ENCODE data around the gene RERE. TPM values are rescaled to one million over a fixed set of nuclear protein-coding genes. Genes with fewer than 3 reads are reported as not detected.

Gene RERE
- total and polyA plus RNA-seq, 12 donors: 33.4 to 146 (median 72.7) TPM

- H3K27me3 ChIP-seq: no peaks in the 10 kb centered on the region
- intact Hi-C loops (cut with DNase I): no loop called here
- peak overlapping the region in 4 of 5 donors; percentile 25 to 75 (median 48) for H3K27ac ChIP-seq
- no peak for TF ChIP-seq POLR2A (IDR thresholded peaks at IDR 0.05)
- TF ChIP-seq, protein P1, sequence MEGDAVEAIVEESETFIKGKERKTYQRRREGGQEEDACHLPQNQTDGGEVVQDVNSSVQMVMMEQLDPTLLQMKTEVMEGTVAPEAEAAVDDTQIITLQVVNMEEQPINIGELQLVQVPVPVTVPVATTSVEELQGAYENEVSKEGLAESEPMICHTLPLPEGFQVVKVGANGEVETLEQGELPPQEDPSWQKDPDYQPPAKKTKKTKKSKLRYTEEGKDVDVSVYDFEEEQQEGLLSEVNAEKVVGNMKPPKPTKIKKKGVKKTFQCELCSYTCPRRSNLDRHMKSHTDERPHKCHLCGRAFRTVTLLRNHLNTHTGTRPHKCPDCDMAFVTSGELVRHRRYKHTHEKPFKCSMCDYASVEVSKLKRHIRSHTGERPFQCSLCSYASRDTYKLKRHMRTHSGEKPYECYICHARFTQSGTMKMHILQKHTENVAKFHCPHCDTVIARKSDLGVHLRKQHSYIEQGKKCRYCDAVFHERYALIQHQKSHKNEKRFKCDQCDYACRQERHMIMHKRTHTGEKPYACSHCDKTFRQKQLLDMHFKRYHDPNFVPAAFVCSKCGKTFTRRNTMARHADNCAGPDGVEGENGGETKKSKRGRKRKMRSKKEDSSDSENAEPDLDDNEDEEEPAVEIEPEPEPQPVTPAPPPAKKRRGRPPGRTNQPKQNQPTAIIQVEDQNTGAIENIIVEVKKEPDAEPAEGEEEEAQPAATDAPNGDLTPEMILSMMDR (IDR thresholded peaks at IDR 0.05): no peak
- DNase-seq: peak in 1 of 7 donors; percentile 7
- H3K9me3 ChIP-seq (replicated peaks in 1 of 3): no peaks in the 10 kb centered on the region
- WGBS, 4 donors: 62 to 77% (median 69%) methylated on average over 8 to 10 of the region's 10 CpGs
- H3K4me1 ChIP-seq (replicated peaks in 1 of 2): peaks cover 34 to 89% of the 10 kb centered on the region in 2 donors
- peaks cover 0 to 11% of the 10 kb centered on the region in 2 donors for H3K36me3 ChIP-seq (replicated peaks in 1 of 2)
- H3K4me3 ChIP-seq: no peak overlapping the region
Measured at GRCh38 chr1:8378981-8379470, 438.4 kb downstream of the RERE start.

DNA sequence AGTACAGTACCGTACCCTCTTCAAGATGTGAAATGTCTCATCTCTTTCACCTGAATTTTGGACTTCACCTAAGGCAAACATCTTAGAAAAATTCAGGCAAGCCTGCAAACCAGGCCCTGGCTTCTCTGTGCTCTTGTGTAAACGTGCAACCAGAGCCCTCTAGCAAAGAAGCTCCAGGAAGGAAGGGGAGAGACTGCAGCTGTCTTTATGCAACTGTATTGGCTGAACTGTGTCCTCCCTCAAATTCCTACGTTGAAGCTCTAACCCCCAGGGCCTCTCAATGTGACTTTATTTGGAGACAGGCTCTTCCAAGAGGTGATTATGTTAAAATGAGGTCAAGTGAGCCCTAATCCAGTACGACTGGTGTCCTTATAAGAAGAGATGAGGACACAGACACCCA is 439.3 kb downstream of the RERE start:
- H3K27me3 ChIP-seq: no peaks in the 10 kb centered on the region
- WGBS, 4 donors: 40 to 64% (median 55%) methylated on average over 4 of the region's 4 CpGs
- TF ChIP-seq, protein P1 (IDR thresholded peaks at IDR 0.05): no peak
- no peak for TF ChIP-seq POLR2A (IDR thresholded peaks at IDR 0.05)
- peak overlapping the region in 4 of 5 donors; percentile 25 to 75 (median 48) for H3K27ac ChIP-seq
- peaks cover 36 to 89% of the 10 kb centered on the region in 2 donors for H3K4me1 ChIP-seq (replicated peaks in 1 of 2)
- peak in 2 of 7 donors; percentile 10 to 22 for DNase-seq
- no peaks in the 10 kb centered on the region for H3K9me3 ChIP-seq (replicated peaks in 1 of 3)
- intact Hi-C loops (cut with DNase I): no loop called here
- peaks cover 0 to 10% of the 10 kb centered on the region in 2 donors for H3K36me3 ChIP-seq (replicated peaks in 1 of 2)
- no peak overlapping the region for H3K4me3 ChIP-seq

DNA sequence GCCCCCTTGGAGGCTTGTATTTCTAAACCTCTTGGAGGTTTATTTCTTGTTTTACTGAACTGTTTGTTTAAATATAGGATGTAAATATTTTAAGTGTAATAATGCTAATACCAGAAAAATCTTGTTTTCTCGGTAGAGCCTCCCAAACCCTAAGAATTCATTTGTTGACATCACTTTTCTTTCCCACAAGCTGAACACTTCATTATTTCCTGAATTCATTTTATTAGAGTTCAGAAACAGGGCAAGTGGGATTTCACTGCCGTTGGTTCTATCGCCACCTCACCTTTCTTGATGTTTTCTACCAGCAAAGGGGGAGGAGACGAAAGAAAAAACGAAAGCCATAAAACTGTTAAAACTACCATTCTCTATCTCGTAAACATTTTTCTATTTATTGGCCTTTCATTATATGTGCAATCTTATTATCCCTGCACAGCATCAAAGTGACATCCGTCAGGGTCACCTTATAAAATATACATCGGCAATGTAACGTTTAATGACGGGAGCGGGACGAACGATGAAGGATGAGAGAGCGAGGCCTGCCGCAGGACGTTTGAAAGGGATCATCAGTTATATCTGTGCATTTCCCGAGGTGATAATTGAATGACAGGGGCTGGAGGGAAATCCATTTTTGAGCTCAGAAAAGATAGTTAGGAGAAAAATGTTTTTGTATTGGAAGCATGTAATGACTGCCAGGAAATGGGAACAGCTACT is 440.0 kb downstream of the RERE start:
- H3K4me3 ChIP-seq: no peak overlapping the region
- no peaks in the 10 kb centered on the region for H3K9me3 ChIP-seq (replicated peaks in 1 of 3)
- no peak for TF ChIP-seq POLR2A (IDR thresholded peaks at IDR 0.05)
- peak overlapping the region in 3 of 5 donors; percentile 25 to 65 (median 48) for H3K27ac ChIP-seq
- intact Hi-C loops (cut with DNase I): no loop called here
- WGBS, 4 donors: 85 to 88% (median 88%) methylated on average over 17 of the region's 17 CpGs
- DNase-seq: peak in 2 of 7 donors; percentile 2 to 19
- H3K36me3 ChIP-seq (replicated peaks in 1 of 2): peaks cover 0 to 5% of the 10 kb centered on the region in 2 donors
- H3K4me1 ChIP-seq (replicated peaks in 1 of 2): peaks cover 36 to 89% of the 10 kb centered on the region in 2 donors
- no peaks in the 10 kb centered on the region for H3K27me3 ChIP-seq

- peak overlapping the region in 2 of 5 donors; percentile 48 to 49 for H3K27ac ChIP-seq
- no peaks in the 10 kb centered on the region for H3K9me3 ChIP-seq (replicated peaks in 1 of 3)
- intact Hi-C loops (cut with DNase I): no loop called here
- DNase-seq: peak in 2 of 7 donors; percentile 3 to 15
- WGBS, 4 donors: 73 to 84% (median 83%) methylated on average over 4 of the region's 4 CpGs
- no peak for TF ChIP-seq POLR2A (IDR thresholded peaks at IDR 0.05)
- TF ChIP-seq, protein P1 (IDR thresholded peaks at IDR 0.05): no peak
- no peak overlapping the region for H3K4me3 ChIP-seq
- peaks cover 33 to 87% of the 10 kb centered on the region in 2 donors for H3K4me1 ChIP-seq (replicated peaks in 1 of 2)
- peaks cover 0 to 5% of the 10 kb centered on the region in 2 donors for H3K36me3 ChIP-seq (replicated peaks in 1 of 2)
- H3K27me3 ChIP-seq: no peaks in the 10 kb centered on the region
Measured at GRCh38 chr1:8376358-8376840, 441.0 kb downstream of the RERE start.

Measured in adrenal gland (tissue), 12 donors.